Inferior parietal cortex (tissue), 1 donor: ENCODE measurements around the gene SAMD10.
A peak's percentile ranks its signal among the peaks of the same experiment; 100 is the strongest.
"Not testable (repeated sequence)": the region's sequence is repeated elsewhere in the genome, so short reads cannot be mapped to it uniquely, and the experiment has no call there.

ENCODE experiments used
- DNase-seq: peaks from one replicate; pipeline ENCODE4 v3.0.0-alpha.2; 2016; ENCODE audit errors: extremely low spot score

SAMD10 gene

DNA sequence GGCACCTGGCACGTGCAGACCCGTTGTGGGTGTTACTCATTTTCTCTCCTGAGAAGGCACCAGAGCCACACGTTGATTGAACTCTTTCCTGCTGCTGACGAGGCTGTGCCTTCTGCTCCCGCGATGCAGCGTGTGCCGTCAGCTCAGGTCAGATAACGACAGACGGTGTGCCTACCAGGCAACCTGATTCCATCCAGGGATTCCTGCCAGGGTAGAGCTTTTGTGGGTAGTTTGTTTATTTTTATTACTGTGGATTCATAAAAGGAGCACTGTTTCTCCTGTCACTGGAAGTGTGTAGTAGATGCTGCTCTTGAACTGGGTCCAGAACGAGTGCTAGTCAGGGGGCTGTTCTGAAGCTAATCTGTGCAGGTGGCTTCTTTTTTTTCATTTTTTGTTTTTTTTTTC lies 22.2 kb upstream of the SAMD10 start:
- no peak for DNase-seq

DNA sequence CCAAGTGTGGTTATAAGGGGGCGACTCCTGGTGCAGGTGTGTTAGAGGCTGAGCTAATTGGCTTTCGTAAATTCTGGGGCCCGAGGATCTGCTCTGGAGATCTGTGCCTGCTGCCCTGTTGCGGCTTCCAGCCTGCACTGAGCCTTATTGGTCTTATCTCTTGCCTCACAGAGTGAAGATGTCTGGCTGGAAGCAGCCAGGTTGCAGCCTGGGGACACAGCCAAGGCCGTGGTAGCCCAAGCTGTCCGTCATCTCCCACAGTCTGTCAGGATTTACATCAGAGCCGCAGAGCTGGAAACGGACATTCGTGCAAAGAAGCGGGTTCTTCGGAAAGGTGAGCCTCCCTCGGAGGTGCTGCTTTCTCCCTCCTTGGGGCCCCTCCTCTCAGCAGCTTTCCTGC lies 21.5 kb upstream of the SAMD10 start:
- no peak for DNase-seq

DNA sequence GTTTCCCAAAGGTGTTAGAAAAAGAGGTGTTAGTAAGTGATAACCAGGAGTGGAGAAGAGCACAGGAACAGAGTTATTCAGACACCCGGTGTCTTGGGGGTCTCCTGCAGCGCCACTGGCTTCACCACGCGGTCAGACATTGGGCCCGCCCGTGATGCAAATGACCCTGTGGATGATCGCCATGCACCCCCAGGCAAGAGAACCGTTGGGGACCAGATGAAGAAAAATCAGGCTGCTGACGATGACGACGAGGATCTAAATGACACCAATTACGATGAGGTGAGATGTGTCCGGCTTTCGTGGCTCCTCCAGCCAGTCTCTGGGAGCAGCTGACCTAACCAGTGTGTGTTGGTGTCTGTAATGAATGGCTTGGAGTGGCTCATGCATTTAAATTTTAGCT lies 3.5 kb upstream of the SAMD10 start:
- DNase-seq: no peak

DNA sequence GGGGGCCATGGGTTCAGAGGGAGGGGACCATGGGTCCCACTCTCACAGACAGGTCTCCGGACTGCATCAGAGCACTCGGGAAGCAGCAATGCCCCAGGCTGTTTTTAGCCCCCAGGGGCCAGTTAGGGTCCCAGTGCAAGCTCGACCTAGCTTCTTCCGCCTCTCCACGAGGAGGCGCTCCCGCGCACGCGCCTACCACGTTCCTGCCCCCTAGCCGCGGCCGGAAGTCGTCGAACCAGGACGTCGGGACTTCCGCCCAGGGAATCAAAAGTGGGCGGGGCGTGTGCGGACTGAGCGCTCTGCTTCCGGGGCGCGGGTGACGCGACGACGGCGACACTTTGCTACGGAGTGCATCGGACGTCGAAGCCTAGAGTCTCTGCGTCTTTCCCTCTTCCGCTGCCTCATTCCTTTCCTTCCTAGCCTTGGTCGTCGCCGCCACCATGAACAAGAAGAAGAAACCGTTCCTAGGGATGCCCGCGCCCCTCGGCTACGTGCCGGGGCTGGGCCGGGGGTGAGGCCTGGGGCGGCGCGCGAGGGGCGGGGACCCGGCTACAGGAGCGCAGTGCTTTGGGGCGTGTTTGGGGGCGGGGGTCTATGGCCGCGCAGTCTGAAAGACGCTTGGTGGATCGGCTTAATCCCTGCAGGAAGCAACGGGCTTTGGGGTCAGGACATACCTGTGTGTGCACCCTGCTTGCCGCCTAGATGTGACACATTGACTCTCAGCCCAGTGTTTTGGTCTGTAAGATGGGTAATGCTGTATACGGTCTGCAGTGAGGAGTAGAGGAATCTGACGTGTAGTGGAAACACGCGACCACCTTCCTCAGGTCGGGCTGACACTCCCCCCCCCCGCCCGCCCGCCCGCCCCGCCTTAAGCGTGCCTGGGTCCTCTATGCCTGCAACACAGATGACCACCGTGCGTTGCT lies 1.6 kb upstream of the SAMD10 start, which contains the start of gene PRPF6:
Gene PRPF6 (plus strand): TSS at position 327 of the 923 bp plus-strand sequence. CDS start 114 bp downstream, at position 441.
- peak; percentile 98 for DNase-seq

DNA sequence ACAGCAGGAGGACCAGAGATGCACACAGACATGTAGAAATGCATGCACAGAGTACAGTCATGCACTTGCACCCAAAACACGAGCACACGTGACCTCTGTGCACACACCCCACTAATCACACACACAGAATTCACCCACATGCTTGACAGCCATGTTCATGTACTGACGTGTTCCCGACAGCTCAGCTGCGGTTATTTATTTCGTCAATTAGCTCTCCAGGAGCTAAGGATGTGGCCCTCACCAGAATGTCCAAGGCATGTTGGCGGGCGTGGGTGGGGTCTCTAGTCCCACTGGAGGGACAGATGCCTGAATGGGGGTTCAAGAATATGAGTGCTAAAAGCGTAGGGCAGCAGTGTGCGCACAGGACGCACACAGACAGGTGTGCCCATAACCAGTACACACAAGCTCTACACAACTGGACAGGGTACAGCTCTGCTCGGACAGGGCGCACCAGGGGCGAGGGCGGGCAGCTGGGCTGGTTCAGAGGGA lies 919 bp upstream of the SAMD10 start:
- no peak for DNase-seq

DNA sequence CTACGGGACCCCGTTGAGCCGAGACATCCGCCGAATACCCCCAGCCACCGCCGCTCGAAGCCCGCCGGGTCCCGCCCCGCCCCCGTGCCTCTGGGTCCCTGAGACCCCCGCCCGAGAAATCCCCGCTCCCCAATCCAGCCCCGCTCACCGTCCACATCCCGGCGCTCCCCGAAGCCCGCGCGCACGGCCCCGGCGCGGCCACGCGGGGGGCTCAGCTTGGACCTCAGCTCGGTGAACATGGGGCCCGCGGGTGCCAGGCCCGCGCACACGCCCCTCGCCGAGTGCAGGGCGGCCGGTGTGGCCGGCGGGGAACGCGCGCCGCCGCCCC lies 249 bp downstream of the SAMD10 start:
- no peak for DNase-seq

DNA sequence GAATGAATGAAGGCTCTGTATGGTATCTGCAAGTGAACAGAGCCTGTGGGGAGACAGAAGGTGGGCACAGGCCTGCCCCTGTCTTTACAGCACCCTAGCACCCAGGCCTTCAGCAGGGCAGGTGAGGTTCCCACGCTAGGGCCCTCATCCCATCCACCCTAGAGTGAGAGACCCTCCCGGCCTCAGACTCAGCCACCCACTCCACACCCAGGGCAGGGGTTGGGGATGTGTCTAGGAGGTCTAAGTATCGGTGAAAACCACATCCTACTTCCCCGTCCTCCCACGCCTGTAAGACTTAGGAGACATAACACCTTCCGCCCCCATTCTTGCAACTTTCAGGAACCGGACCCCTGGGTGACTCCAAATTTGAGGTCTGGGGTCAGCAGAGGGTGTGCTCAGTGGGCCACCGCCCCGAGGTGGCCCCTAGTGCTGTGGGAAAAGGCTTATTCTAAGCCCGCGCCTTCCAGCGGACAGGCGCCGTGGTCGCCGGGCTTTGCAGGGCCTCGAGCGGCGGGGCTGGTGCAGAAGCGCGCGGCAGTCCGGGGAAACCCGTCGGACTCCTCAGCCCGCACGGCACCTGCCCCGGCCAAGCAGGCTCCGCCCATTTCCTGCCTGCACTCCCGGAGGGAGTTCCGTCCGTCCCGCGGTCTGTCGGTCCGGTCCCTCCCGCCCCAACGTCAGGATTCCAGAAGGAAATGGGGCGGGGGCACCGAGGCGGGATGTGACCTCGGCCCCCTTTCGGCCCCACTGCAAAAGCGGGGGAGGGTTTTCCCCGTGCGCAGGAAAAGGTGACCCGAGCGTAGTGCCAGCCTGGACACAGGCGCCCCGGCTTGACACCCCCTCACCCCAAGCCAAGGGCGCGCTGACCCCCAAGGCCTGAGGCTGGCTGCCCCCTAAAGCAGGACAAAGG lies 868 bp downstream of the SAMD10 start:
- DNase-seq: no peak

DNA sequence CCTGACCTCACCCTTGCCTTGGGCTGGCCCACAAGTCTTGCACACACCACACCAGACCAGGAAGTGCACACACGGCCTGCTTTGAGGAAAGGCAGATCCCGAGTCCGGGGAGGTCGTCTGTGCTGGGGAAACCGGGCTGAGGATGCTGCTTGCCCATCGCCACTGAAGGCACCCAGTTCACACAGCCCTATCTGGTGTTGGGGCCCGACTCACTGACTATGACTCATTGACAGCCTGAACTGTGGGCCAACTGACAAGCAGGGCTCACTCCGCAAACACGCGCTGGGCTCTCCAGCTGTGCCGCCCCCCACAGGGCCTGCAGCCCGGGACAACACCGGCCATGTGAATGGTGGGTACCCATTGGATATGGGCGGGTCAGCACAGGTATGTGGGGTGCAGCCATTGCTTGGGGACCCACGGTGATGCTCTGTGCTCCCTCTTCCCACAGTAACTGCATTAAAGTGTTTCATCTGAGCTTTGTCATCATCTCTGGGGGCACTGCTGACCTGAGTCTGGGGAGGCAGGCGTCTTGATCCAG lies 1.6 kb downstream of the SAMD10 start:
- no peak for DNase-seq

DNA sequence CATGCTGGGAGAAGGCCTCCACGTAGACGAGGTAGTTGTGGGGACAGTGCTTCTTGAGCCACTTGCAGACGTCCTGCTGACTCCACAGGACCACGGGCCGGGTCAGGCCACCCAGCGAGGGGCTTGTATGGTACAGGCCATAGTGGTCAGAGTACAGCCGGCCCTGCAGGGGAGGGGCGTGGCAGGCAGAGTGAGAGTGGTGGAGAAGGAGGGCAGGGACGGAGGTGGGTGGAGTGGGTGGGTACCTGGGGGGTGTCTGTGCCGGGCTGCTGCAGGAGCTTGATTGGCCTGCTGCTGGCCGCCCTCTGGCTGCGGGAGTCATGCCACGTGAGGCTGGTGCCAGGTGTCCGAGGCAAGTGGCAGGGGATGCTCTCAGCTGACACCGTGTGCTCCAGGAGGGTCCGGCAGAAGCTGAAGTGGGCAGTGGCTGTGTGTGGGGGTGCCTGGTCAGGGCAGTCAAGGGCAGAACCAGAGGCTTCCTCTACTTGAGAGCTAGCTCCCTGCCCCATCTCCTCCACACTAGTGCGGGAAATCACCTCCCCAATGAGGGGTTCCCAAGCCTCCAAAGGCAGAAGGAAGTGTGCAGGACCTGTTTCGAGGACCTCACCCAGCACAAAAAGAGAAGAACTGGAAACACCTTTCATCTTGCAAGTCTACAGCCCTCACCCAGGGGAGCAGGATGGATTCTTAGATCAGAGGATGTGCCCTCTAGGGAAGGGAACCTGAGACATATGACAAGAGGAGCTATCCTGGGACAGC lies 2.3 kb downstream of the SAMD10 start:
- DNase-seq: no peak

DNA sequence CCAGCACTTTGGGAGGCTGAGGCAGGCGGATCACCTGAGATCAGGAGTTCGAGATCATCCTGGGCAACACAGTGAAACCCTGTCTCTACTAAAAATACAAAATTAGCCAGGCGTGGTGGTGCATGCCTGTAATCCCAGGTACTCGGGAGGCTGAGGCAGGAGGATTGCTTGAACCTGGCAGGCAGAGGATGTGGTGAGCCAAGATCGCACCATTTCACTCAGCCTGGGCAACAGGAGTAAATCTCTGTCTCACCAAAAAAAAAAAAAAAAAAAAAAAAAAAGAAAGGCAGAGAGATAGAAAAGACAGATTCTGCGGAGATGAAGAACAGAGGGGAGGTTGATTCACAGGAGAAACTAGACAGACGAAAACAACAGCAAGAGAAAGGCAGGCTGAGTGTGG lies 2.9 kb downstream of the SAMD10 start:
- DNase-seq: not testable (repeated sequence)

DNA sequence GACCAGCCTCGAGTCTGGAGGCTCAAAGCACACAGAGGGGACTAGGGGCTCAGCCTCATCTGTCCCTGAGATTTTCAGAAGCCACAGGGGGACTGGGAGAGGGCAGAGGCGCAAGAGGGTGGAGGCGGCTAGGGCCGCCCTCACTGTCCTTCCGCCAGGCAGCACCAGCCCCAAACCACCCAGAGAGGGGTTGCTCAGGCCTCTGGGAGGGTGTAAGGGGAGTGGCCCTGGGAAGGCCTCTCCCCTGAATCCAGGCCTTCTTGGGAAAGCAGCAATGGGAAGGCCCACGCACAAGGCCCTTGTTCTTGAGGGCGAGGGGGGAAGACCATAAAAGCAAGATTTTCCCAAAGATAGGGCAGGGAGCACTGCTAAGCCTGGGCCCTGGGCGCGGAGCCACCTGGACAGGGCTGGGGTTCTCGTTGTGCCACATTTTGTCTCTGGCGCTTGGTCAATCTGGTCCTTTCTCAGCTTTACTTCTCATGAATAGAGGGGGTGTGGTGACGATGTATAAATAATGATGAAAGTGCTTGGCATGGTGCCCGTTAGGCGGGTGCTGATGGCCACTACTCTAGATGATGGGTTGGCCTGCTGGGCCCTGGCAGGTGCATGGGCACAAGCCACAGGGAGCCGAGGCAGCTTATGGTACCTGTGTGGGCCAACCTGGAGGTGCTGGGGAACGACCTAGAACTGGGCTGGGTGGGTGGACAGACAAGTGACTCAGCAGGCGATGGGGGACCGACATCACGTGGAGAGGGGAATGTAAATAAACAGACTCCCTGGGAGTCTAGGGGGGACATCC lies 4.8 kb downstream of the SAMD10 start:
- no peak for DNase-seq

DNA sequence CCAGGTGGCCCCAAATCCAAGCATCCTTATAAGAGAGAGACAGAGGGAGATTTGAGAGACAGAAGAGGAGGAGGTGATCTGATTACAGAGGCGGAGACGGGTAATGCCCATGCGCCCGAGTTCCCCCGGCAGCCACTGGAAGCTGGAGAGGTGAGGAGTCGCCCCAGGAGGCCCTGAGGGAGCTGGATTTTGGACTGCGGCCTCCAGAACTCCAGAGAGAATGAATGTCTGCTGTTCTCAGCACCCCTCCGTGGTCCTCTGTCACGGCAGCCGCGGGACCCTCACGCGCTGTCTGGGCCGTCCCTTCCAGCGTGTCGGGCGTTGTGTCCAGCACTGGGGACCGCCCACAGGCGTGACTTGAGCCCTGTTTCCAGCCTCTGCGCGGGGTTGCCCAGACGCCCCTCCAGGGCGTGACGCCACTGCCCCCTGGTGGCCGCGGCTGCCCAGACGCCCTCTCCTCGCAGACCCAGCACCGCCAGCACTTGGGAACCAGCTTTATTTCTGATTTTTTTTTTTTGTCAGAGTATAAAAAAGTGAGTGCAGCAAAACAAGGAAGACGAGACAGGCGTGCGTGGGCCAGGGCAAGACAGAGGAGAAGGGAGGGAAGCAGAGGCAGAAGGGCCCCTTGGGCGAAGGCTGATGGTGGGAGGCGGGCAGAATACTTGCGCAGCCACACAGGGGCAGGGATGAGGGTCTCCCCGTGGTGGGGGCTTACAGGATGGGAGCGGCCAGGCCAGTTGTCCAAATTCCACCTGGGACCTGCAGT lies 5.6 kb downstream of the SAMD10 start:
- DNase-seq: peak; percentile 87

DNA sequence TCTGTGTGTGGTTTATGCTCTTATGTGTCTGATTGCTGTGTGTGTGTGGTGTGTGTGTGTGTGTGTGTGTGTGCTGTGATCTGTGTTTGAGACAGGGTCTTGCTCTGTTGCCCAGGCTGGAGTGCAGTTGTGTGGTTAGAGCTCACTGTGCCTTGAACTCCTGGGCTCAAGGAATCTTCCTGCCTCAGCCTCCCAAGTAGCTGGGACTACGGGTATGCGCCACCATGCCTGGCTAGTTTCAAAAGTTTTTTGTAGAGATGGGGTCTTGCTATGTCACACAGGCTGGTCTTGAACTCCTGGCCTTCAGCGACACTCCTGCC lies 6.3 kb downstream of the SAMD10 start:
- DNase-seq: no peak

DNA sequence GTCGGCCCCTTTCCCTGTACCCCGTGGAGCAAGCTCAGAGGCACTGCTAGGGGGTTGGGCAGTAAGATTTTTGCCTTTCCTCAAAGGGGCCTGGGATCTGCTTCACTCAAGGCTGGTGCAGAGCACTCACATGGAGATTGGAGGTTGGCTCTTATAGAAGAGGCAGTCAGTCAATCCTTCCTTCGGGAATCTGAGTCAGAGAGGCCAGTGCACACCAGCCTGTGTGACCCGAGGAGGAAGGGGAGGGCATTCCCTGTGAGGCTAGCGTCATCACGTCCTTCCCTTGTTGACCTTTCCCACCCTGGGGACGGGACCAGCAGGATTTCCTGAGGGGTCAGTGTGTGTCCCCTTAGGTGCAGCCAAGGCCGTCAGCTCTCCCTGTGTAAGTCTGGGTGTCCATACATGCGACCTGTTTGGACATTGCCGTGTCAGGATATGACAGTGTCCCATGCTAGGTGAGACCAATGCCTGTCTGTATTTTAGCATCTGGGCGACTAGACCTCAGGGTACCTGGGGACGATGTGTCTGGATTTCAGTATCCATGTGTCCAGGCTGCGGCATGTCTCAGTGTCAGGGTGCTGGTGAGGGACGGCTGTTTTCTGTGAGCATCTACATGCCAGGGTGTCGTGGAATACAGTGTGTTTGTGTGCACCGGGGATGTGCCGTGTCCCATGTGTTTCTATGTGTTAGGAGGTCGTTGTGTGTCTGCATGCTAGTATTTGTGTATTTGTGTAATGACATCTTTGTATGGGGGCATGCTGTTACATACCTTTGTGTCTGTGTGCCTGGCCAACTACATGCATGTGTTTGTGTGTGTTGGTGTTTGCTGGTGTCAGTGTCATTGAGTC lies 6.9 kb downstream of the SAMD10 start:
- no peak for DNase-seq

DNA sequence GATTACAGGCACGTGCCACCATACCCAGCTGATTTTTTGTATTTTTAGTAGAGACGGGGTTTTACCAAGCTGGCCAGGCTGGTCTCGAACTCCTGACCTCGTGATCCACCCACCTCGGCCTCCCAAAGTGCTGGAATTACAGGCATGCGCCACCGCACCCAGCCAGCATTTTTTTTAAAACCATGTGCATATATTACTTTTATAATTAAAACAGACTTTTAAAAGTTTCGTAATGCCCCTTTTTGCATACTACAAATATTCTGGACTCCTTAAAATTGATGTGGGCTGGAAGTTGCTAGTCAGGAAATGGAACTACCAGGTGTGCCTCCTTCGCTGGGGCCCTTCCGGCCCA lies 7.5 kb downstream of the SAMD10 start:
- not testable (repeated sequence) for DNase-seq

DNA sequence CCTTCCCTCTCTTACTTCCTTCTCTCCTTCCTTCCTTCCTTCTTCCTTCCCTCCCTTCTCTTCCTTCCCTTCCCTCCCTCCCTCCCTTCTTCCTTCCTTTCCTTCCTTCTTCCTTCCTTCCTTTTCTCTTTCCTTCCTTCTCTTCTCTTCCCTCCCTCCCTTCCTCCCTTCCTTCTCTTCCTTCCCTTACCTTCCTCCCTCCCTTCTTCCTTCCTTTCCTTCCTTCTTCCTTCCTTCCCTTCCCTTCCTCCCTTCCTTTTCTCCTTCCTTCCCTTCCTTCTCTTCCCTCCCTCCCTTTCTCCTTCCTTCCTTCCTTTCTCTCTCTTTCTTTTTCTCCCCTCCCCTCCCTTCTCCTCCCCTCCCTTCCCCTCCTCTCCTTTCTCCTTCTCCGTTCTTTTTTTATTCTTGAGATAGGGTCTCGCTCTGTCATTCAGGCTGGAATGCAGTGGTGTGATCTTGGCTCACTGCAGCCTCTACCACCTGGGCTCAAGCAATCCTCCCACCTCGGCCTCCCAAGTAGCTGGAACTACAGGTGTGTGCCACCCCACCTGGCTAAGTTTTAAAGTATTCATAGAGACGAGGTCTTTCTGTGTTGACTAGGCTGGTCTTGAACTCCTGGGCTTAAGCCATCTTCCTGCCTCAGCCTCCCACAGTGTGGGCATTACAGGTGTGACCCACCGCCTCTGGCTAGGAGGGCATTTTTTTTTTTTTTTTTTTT lies 8.6 kb downstream of the SAMD10 start:
- no peak for DNase-seq

DNA sequence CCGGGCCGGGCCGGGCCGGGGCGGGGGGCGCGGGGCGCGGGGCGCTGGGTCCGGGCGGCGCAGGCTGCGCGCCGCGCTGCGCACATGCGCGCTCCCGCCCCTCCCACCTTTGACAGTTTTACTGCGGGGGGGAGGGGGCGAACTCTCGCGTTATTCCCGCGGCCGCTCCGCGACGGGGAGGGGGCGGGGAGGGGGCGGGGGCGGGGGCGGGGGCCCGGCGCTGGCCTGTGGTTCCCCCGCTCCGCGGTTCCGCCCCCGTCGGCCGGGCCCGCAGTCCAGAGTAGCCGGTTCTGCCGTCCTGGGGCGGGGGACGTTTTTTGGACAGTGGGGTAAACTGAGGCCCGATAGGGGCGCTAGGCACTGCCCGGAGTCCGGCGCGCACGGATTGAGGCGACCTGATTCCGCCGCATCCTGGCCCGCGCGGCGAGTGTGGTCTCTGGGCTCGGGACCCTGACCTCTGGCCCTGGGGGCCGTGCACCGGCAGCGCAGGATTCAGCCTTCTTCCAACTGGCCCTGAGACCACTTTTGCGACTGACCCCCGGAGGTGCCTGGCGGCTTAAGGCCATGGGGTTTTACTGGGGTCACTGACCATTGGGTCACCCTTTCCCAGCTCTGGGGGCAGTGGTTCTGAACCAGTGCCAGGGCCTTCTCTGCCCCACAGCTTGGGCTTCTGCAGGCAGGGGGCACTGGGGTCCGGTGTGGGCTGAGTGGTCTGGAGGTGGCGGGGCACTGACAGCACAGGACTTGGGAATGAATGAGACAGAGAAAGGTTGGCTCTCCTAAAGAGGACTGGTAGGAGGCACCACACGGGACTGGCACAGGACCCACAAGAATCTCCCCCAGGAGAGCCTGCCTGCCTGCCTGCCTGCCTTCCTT lies 9.4 kb downstream of the SAMD10 start, which contains the start of gene ZNF512B:
Gene ZNF512B (minus strand): TSS at position 93 of the 876 bp plus-strand sequence. CDS start 1,980 bp downstream, outside the sequence.
- DNase-seq: no peak
